HepG2 (cell line): ENCODE measurements around the gene HACD1. TPM values are rescaled to one million over a fixed set of nuclear protein-coding genes. Genes with fewer than 3 reads are reported as not detected.

Experiments
- ATF5 ChIP-seq: sonication (generic); formaldehyde crosslinking; IDR thresholded peaks from 2 replicates; pipeline ENCODE4 v1.4.0; 2020; ENCODE audit warnings: mild to moderate bottlenecking, low read depth, missing genetic modification reagents
- DZIP1 ChIP-seq: sonication (generic); formaldehyde crosslinking; IDR thresholded peaks from 2 replicates; pipeline ENCODE4 v1.5.0; 2020; ENCODE audit warnings: mild to moderate bottlenecking, missing genetic modification reagents
- FOXC1 ChIP-seq: sonication (generic); formaldehyde crosslinking; IDR thresholded peaks from 2 replicates; pipeline ENCODE4 v1.8.0; 2022; ENCODE audit warnings: mild to moderate bottlenecking, missing genetic modification reagents, borderline replicate concordance
- GABPB1 ChIP-seq: IDR thresholded peaks from 2 replicates; pipeline ENCODE4 v1.6.1; 2016; ENCODE audit warnings: mild to moderate bottlenecking, missing genetic modification reagents, moderate library complexity, missing compliant biosample characterization
- GATA4 ChIP-seq: sonication (generic); IDR thresholded peaks from 2 replicates; pipeline ENCODE4 v1.6.1; 2016; ENCODE audit warnings: antibody characterized with exemption, low read depth, borderline replicate concordance
- KMT2A ChIP-seq: sonication (generic); formaldehyde crosslinking; IDR thresholded peaks from 2 replicates; pipeline ENCODE4 v1.4.0; 2020; ENCODE audit warnings: missing genetic modification reagents
- LCORL ChIP-seq, 2 experiments: fragments of 450-650 bp in 1 of 2; sonication (generic) in 1 of 2; formaldehyde crosslinking in 1 of 2; IDR thresholded peaks; 2 replicates each; pipeline versions ENCODE4 v1.5.0 to v1.6.1; 2017 to 2020; ENCODE audit warnings: antibody characterized with exemption in 1 of 2, missing genetic modification reagents in 1 of 2
- MATR3 ChIP-seq: sonication (generic); formaldehyde crosslinking; IDR thresholded peaks from 2 replicates; pipeline ENCODE4 v1.4.0; 2020; ENCODE audit warnings: missing genetic modification reagents
- MEIS1 ChIP-seq: sonication (generic); formaldehyde crosslinking; IDR thresholded peaks from 2 replicates; pipeline ENCODE4 v1.9.0; 2021; ENCODE audit warnings: mild to moderate bottlenecking, missing genetic modification reagents, moderate library complexity, borderline replicate concordance
- POLR2A ChIP-seq, 2 experiments: IDR thresholded peaks; 2 replicates each; pipeline ENCODE4 v1.6.1; 2011; ENCODE audit warnings: low read depth in 2 of 2, low read length in 2 of 2, mild to moderate bottlenecking in 1 of 2, moderate library complexity in 1 of 2; ENCODE audit not compliant: insufficient read depth in 1 of 2
- POLR2AphosphoS2 ChIP-seq: IDR thresholded peaks from 2 replicates; pipeline ENCODE4 v1.6.1; 2011; ENCODE audit warnings: low read depth, low read length, improper control_type of control experiment
- RBAK ChIP-seq: sonication (generic); formaldehyde crosslinking; IDR thresholded peaks from 2 replicates; pipeline ENCODE4 v1.5.1; 2020; ENCODE audit warnings: mild to moderate bottlenecking, missing genetic modification reagents
- REPIN1 ChIP-seq: sonication (generic); formaldehyde crosslinking; IDR thresholded peaks from 2 replicates; pipeline ENCODE4 v1.8.0; 2022; ENCODE audit warnings: missing genetic modification reagents, low read depth, mild to moderate bottlenecking, borderline replicate concordance
- RORA ChIP-seq: sonication (generic); formaldehyde crosslinking; IDR thresholded peaks from 2 replicates; pipeline ENCODE4 v1.5.0; 2020; ENCODE audit warnings: mild to moderate bottlenecking, missing genetic modification reagents, moderate library complexity
- SCMH1 ChIP-seq: sonication (generic); formaldehyde crosslinking; IDR thresholded peaks from 2 replicates; pipeline ENCODE4 v1.9.0; 2021; ENCODE audit warnings: missing genetic modification reagents, mild to moderate bottlenecking, borderline replicate concordance
- SMC3 ChIP-seq: IDR thresholded peaks from 2 replicates; pipeline ENCODE4 v1.6.1; 2011; ENCODE audit warnings: low read length, improper control_type of control experiment
- ZBTB37 ChIP-seq: sonication (generic); formaldehyde crosslinking; IDR thresholded peaks from 2 replicates; pipeline ENCODE4 v1.4.0; 2020; ENCODE audit warnings: mild to moderate bottlenecking, missing genetic modification reagents
- ZFP41 ChIP-seq: sonication (generic); formaldehyde crosslinking; IDR thresholded peaks from 2 replicates; pipeline ENCODE4 v1.4.0; 2020; ENCODE audit warnings: mild to moderate bottlenecking, missing genetic modification reagents, borderline replicate concordance
- ZFP90 ChIP-seq: sonication (generic); formaldehyde crosslinking; IDR thresholded peaks from 2 replicates; pipeline ENCODE4 v1.8.0; 2022; ENCODE audit warnings: missing genetic modification reagents, mild to moderate bottlenecking, inconsistent platforms, borderline replicate concordance
- ZNF280B ChIP-seq: sonication (generic); formaldehyde crosslinking; IDR thresholded peaks from 2 replicates; pipeline ENCODE4 v1.5.0; 2020; ENCODE audit warnings: missing genetic modification reagents, mild to moderate bottlenecking, borderline replicate concordance
- ZNF558 ChIP-seq: sonication (generic); formaldehyde crosslinking; IDR thresholded peaks from 2 replicates; pipeline ENCODE4 v1.9.0; 2022; ENCODE audit warnings: mild to moderate bottlenecking, missing genetic modification reagents, borderline replicate concordance
- ZSCAN20 ChIP-seq: sonication (generic); formaldehyde crosslinking; IDR thresholded peaks from 2 replicates; pipeline ENCODE4 v1.4.0; 2020; ENCODE audit warnings: missing genetic modification reagents, mild to moderate bottlenecking, borderline replicate concordance
- polyA plus RNA-seq, 8 experiments: library from polyadenylated mRNA; depleted of rRNA in 3 of 8; stranded (reverse) in 7 of 8; unstranded in 1 of 8; fragments of >200 nt; fragmentation: Illumina TruSeq in 4 of 8; extraction: Trizol in 4 of 8; gene quantifications; 2 replicates each; pipeline versions ENCODE4 v1.2.1 to v1.2.3, GENCODE V29; 2011 to 2016; ENCODE audit warnings: low read depth in 4 of 8, missing spikeins in 1 of 8, mixed read lengths in 1 of 8; ENCODE audit not compliant: insufficient read depth in 1 of 8
- total RNA-seq, 5 experiments: library from RNA; depleted of rRNA; stranded (reverse); fragments of >200 nt; fragmentation: Illumina TruSeq; extraction: Trizol; gene quantifications; 2 replicates each; pipeline ENCODE4 v1.2.3, GENCODE V29; 2016; ENCODE audit warnings: low read depth in 1 of 5

Gene HACD1
- total and polyA plus RNA-seq, 2 of the 13 experiments (the other 11 are each of a cell fraction or from before 2014, with no cell fraction given): 43.4 to 47.6 TPM

GRCh38 chr10:17643755-17644484 lies 26.7 kb upstream of the HACD1 start, which contains the start of gene STAM (continued):
- no peak for TF ChIP-seq FOXC1 (CRISPR knock-in tag)
- no peak for TF ChIP-seq SCMH1 (CRISPR knock-in tag)
- TF ChIP-seq ZBTB37 (CRISPR knock-in tag): no peak
- no peak for TF ChIP-seq ZSCAN20 (CRISPR knock-in tag)
- no peak for TF ChIP-seq ZFP41
- TF ChIP-seq ZNF280B (CRISPR knock-in tag): 0 out of 2 replicates have a peak, but pooled peaks have one; percentile 27
- peak; percentile 72 for TF ChIP-seq GABPB1 (CRISPR knock-in tag)
- TF ChIP-seq POLR2AphosphoS2: peak; percentile 42; the same call in 1 of the 2 replicates
- no peak for TF ChIP-seq REPIN1 (CRISPR knock-in tag)
- no peak for TF ChIP-seq LCORL (IDR thresholded peaks at IDR 0.05)
- peak; percentile 46; the same call in 1 of the 2 replicates for TF ChIP-seq LCORL (CRISPR knock-in tag; IDR thresholded peaks at IDR 0.05)
- no peak for TF ChIP-seq ZFP90 (CRISPR knock-in tag)
- peak; percentile 48; the same call in 1 of the 2 replicates for TF ChIP-seq GATA4
- no peak for TF ChIP-seq ZNF558 (CRISPR knock-in tag)
- peak; percentile 81 to 86; a peak in 3 of 4 replicates for TF ChIP-seq POLR2A (IDR thresholded peaks at IDR 0.05; ENCODE audit: insufficient read depth in 1 of 2, low read depth in 2 of 2, low read length in 2 of 2)
- peak; percentile 19; the same call in 1 of the 2 replicates for TF ChIP-seq RBAK (CRISPR knock-in tag)
- no peak for TF ChIP-seq MEIS1
- no peak for TF ChIP-seq ATF5 (CRISPR knock-in tag)
- peak; percentile 86 for TF ChIP-seq KMT2A
- TF ChIP-seq DZIP1: no peak
- no peak for TF ChIP-seq SMC3
- no peak for TF ChIP-seq RORA (CRISPR knock-in tag)
- no peak for TF ChIP-seq MATR3 (CRISPR knock-in tag)
